ENCODE results near the gene AFG1L.
"Not testable (repeated sequence)": the region's sequence is repeated elsewhere in the genome, so short reads cannot be mapped to it uniquely, and the experiment has no call there.

AFG1L gene

GRCh38 chr6:108437821-108438220 is 143.0 kb downstream of the AFG1L start:
- no peak overlapping the region for H3K4me3 ChIP-seq (ENCODE audit: low read length)
- DNase-seq (ENCODE audit: low read depth, low spot score): no peak

- H3K4me3 ChIP-seq (ENCODE audit: low read length): no peak overlapping the region
- no peak for DNase-seq (ENCODE audit: low read depth, low spot score)
Measured at GRCh38 chr6:108438918-108439317, 144.1 kb downstream of the AFG1L start.

DNA sequence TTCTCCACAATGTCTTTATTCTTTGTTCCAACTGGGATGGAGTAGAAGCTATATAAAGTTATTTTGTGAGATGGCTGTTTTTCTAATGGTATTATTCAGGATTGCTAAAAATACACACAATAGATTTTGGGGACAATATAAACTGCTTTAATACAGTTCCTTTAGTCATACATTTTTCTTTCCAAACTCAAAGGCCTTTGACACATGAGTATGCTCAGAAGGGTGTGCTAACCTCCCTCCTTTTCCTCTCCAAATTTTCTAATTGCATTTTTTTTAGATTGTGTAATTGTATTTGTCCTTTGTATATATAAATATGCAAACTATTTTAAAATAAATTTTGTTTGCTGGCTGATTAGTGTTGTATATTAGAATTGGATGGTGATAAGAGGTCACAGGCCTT is 146.3 kb downstream of the AFG1L start:
- DNase-seq (ENCODE audit: low read depth, low spot score): no peak
- no peak overlapping the region for H3K4me3 ChIP-seq (ENCODE audit: low read length)

DNA sequence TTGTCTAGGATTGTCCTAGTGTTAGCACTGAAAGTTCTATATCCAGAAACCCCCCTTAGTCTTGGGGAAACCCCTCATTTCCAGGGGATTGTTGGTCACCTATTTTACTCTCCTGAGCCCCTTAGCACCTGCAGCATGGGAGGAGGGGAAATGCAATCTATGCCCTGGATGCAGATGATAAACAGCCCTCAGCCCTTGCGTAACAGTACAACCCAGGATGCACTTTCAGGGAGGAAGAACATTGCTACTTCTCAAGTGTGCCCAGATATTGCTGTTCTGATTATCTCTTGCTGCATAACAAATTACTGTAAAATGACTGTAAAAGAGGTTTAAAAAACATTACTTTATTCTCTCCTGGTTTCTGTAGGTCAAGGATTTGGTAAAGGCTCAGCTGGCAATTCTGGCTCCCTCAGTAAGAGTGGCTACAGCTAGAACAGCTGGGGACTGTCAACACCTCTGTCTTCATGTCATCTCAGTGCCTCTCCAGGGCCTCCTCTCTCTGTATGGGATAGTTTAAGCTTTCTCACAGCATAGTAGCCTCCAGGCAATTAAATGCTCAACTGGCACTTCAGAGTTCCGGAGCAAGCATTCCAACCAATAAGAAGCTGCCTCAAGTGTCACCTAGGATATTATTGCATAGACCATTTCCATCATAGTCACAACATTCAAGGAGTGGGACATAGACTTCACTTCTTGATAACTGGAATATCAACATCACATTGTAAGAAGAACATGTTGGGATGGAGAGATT is 148.1 kb downstream of the AFG1L start:
- H3K4me3 ChIP-seq (ENCODE audit: low read length): no peak overlapping the region
- DNase-seq (ENCODE audit: low read depth, low spot score): no peak

GRCh38 chr6:108446629-108447150 is 151.8 kb downstream of the AFG1L start:
- DNase-seq (ENCODE audit: low read depth, low spot score): no peak
- H3K4me3 ChIP-seq (ENCODE audit: low read length): no peak overlapping the region

DNA sequence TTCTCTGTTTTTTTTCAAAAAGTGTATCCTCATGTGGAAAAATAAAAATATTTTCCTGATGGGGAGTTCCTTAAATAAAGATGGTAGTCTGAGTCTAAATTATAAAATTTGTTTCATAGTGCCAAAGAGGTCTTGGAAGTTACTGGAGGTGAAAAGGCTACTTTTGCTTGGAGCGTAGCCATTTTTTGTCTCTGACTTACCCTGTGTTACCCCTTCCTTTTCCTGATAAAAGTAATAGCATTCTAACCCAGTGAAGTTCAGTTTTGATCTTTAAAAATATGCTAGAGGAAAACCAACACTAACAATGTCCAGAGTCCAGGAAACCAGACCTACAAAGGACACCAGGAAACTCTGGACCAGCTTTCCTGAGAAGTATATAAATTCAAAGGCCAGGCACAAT is 153.6 kb downstream of the AFG1L start:
- no peak for DNase-seq (ENCODE audit: low read depth, low spot score)
- no peak overlapping the region for H3K4me3 ChIP-seq (ENCODE audit: low read length)

- not testable (repeated sequence) for DNase-seq (ENCODE audit: low read depth, low spot score); H3K4me3 ChIP-seq (ENCODE audit: low read length)
Measured at GRCh38 chr6:108449717-108450116, 154.9 kb downstream of the AFG1L start.

- no peak overlapping the region for H3K4me3 ChIP-seq (ENCODE audit: low read length)
- DNase-seq (ENCODE audit: low read depth, low spot score): no peak
Measured at GRCh38 chr6:108451816-108452215, 157.0 kb downstream of the AFG1L start.

DNA sequence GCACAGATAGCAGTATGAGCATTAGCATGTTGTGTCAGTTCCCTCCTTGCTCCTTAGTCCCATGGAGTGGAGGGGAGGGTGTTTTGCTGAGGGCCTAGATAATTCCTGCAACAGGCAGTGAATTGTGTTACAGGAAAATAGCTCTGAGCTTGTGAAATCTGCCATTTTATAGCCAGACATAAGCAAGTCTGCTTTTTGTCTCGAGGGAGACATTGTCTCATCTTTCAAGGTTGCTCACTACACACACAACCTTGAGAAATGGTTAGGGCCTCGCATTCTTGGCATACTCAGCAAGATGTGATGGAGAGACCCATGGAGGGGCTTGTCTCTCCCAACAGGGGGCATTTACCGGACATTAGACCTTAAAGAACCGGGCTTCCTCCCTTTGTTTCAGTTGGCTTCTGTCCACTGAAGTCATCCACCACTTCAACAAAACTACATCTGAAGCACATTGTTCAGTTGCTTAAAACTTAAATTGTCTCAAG is 157.9 kb downstream of the AFG1L start:
- no peak overlapping the region for H3K4me3 ChIP-seq (ENCODE audit: low read length)
- no peak for DNase-seq (ENCODE audit: low read depth, low spot score)

GRCh38 chr6:108453601-108454185 is 158.8 kb downstream of the AFG1L start:
- no peak overlapping the region for H3K4me3 ChIP-seq (ENCODE audit: low read length)
- no peak for DNase-seq (ENCODE audit: low read depth, low spot score)

GRCh38 chr6:108454356-108454755 is 159.5 kb downstream of the AFG1L start:
- DNase-seq (ENCODE audit: low read depth, low spot score): no peak
- H3K4me3 ChIP-seq (ENCODE audit: low read length): no peak overlapping the region

DNA sequence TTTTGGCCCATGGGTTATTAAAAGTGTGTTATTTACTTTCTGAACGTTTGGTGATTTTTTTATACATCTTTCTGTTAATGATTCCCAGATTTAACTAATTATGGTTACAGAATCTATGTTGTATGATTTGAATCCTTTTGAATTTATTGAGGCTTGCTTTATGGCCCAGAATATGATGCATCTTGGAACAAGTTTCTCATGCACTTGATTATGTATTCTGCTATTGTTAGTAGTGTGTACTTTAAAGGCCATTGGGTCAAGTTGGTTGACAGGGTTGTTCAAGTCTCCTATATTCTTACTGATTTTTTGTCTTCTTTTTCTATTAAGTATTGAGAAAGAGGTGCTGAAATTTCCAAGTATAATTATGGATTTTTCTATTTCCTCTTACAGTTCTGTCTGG is 160.8 kb downstream of the AFG1L start:
- H3K4me3 ChIP-seq (ENCODE audit: low read length): no peak overlapping the region
- DNase-seq (ENCODE audit: low read depth, low spot score): no peak

GRCh38 chr6:108463784-108464183 is 168.9 kb downstream of the AFG1L start:
- DNase-seq (ENCODE audit: low read depth, low spot score): no peak
- H3K4me3 ChIP-seq (ENCODE audit: low read length): no peak overlapping the region

- DNase-seq (ENCODE audit: low read depth, low spot score): no peak
Measured at GRCh38 chr6:108464418-108465097, 169.7 kb downstream of the AFG1L start.

DNA sequence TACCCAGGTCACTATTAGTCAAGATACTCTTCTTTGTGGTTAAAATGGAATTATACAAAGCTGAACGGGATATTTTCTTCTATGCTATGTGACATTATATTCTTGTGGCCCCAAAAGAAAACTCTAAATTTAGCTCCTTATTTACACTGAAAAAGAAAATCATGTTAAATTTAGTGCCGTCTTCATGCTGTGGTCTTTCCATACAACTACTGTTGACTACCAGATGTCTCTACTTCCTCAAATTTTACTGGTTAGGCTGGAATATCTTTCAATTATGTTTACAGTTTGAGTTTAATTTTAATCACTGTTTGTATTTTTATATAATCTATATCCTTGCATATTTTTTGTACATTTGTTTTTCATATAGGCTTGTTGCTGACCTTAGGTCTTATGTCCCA is 170.2 kb downstream of the AFG1L start:
- no peak overlapping the region for H3K4me3 ChIP-seq (ENCODE audit: low read length)
- no peak for DNase-seq (ENCODE audit: low read depth, low spot score)

More at GRCh38 chr6:108464418-108465097, 169.7 kb downstream of the AFG1L start:
- no peak overlapping the region for H3K4me3 ChIP-seq (ENCODE audit: low read length)

DNA sequence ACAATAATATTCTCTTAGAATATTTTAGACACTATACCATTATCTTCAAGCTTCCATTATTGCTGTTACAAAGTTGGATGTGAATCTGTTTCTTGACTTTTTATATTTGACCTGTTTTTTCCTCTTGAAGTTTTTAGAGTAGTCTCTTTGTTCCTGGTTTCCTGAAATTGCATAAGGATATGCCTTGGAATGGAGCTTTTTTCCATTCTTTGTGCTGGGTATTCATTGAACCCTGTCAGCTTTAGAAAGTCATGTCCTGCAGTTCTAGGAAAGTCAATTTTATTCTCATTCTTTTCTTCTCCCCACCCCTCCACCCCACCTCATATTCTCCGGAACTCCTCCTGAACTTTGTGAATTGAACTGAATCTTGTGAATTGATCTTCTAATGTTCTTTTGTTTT is 173.5 kb downstream of the AFG1L start:
- DNase-seq (ENCODE audit: low read depth, low spot score): no peak
- H3K4me3 ChIP-seq (ENCODE audit: low read length): no peak overlapping the region

DNA sequence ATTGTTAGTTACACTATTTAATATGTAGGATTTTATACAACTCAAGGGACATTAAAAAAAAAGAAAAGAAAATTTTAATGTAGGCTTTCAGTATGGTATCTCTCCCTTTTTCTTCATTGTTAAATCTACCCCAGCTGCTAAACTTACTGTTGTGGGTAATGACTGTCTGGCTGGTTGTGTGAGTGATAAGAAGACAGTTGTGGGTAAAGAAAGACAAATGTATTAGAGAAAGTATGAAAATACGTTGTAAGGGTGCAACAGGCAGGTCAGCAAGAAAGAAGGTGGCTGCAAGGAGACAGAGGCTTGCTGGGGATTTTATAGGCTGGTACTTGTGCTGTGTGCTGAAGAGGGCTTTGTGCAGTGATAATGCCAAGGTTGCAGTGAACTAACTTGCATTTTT is 174.5 kb downstream of the AFG1L start:
- DNase-seq (ENCODE audit: low read depth, low spot score): no peak

GRCh38 chr6:108473197-108473596 is 178.3 kb downstream of the AFG1L start:
- H3K4me3 ChIP-seq (ENCODE audit: low read length): no peak overlapping the region
- DNase-seq (ENCODE audit: low read depth, low spot score): no peak

More for the DNA sequence above, 174.5 kb downstream of the AFG1L start:
- no peak overlapping the region for H3K4me3 ChIP-seq (ENCODE audit: low read length)

- H3K4me3 ChIP-seq (ENCODE audit: low read length): no peak overlapping the region
- no peak for DNase-seq (ENCODE audit: low read depth, low spot score)
Measured at GRCh38 chr6:108476376-108476775, 181.5 kb downstream of the AFG1L start.

GRCh38 chr6:108476847-108477430 is 182.1 kb downstream of the AFG1L start:
- no peak for DNase-seq (ENCODE audit: low read depth, low spot score)
- no peak overlapping the region for H3K4me3 ChIP-seq (ENCODE audit: low read length)

Measured in Jurkat, Clone E6-1 (cell line).